Fibroblast of lung (primary cell): ENCODE results near the gene SCN3A. TPM values are rescaled to one million over a fixed set of nuclear protein-coding genes. Genes with fewer than 3 reads are reported as not detected.

Source experiments
- DNase-seq, 2 donors: peaks; one replicate each; pipeline versions ENCODE4 v3.0.0 to v3.0.0-alpha.2; 2010; ENCODE audit warnings: low read depth in 2 of 2
- H2AFZ ChIP-seq: 2 replicates; pipeline ENCODE4 v1.5.1; 2012; ENCODE audit warnings: low read length, control low read depth, inconsistent platforms
- H3K27ac ChIP-seq: 2 replicates; pipeline ENCODE4 v1.5.1; 2011; ENCODE audit warnings: low read length, control low read depth; ENCODE audit not compliant: insufficient read depth
- H3K27me3 ChIP-seq: 2 replicates; pipeline ENCODE4 v1.5.1; 2011; ENCODE audit warnings: mild to moderate bottlenecking, low read length; ENCODE audit not compliant: control insufficient read depth, insufficient read depth
- H3K36me3 ChIP-seq: 2 replicates; pipeline ENCODE4 v1.5.1; 2011; ENCODE audit warnings: low read length; ENCODE audit not compliant: control insufficient read depth, insufficient read depth
- H3K4me1 ChIP-seq: 2 replicates; pipeline ENCODE4 v1.5.1; 2011; ENCODE audit warnings: low read length; ENCODE audit not compliant: control insufficient read depth, insufficient read depth; ENCODE audit errors: extremely low read depth
- H3K4me2 ChIP-seq: 2 replicates; pipeline ENCODE4 v1.5.1; 2011; ENCODE audit warnings: low read length, control low read depth; ENCODE audit not compliant: insufficient read depth; ENCODE audit errors: extremely low read depth
- H3K4me3 ChIP-seq, 4 experiments: fragments of 200-600 bp in 1 of 4; sonication (generic) in 1 of 4; replicated peaks in 1 of 4; 2 replicates each; pipeline ENCODE4 v1.5.1; 2011 to 2016; ENCODE audit warnings: low read length in 4 of 4, low read depth in 3 of 4, mild to moderate bottlenecking in 3 of 4, control low read depth in 2 of 4, inconsistent platforms in 1 of 4, mixed read lengths in 1 of 4; ENCODE audit not compliant: insufficient read depth in 1 of 4; ENCODE audit errors: control extremely low read depth in 1 of 4
- H3K79me2 ChIP-seq: 2 replicates; pipeline ENCODE4 v1.5.1; 2012; ENCODE audit warnings: mild to moderate bottlenecking, low read length, inconsistent platforms; ENCODE audit not compliant: control insufficient read depth, insufficient read depth
- H3K9ac ChIP-seq: 2 replicates; pipeline ENCODE4 v1.5.1; 2011; ENCODE audit warnings: mild to moderate bottlenecking, low read length, control low read depth; ENCODE audit not compliant: insufficient read depth
- H3K9me3 ChIP-seq: 2 replicates; pipeline ENCODE4 v1.5.1; 2012; ENCODE audit warnings: low read depth, low read length; ENCODE audit not compliant: control insufficient read depth, insufficient read depth
- H4K20me1 ChIP-seq: 2 replicates; pipeline ENCODE4 v1.5.1; 2011; ENCODE audit warnings: low read length; ENCODE audit not compliant: control insufficient read depth, insufficient read depth; ENCODE audit errors: extremely low read depth
- EZH2 ChIP-seq: IDR thresholded peaks from 2 replicates; pipeline ENCODE4 v1.5.1; 2012; ENCODE audit warnings: low read length, control low read depth, mild to moderate bottlenecking; ENCODE audit errors: missing control alignments
- polyA plus RNA-seq, 2 donors: library from polyadenylated mRNA; depleted of rRNA in 1 of 2; stranded (reverse) in 1 of 2; unstranded in 1 of 2; fragments of >200 nt; gene quantifications; 2 replicates each; pipeline ENCODE4 v1.2.1, GENCODE V29; 2011 to 2012; ENCODE audit warnings: missing spikeins in 1 of 2
- total RNA-seq: library from RNA; depleted of rRNA; stranded (reverse); fragments of >200 nt; gene quantifications from 2 replicates; pipeline ENCODE4 v1.2.1, GENCODE V29; 2014
- TF ChIP-seq, protein P1 (sequence below), 2 donors: IDR thresholded peaks in 1 of 2; conservative IDR thresholded peaks in 1 of 2; 1 replicate in 1 of 2; 2 replicates in 1 of 2; pipeline ENCODE4 v1.5.1; 2011 to 2012; ENCODE audit warnings: low read length in 2 of 2, control low read depth in 1 of 2, inconsistent platforms in 1 of 2, low read depth in 1 of 2, mild to moderate bottlenecking in 1 of 2

Gene SCN3A
- total and polyA plus RNA-seq, 2 donors (not counting 1 experiment from before 2014, with no cell fraction given) = 0.14 to 0.33 TPM

- H3K27ac ChIP-seq = no peak overlapping the region
- no peaks in the 10 kb centered on the region for H4K20me1 ChIP-seq
- no peaks in the 10 kb centered on the region for H3K27me3 ChIP-seq
- no peaks in the 10 kb centered on the region for H3K4me1 ChIP-seq
- no peaks in the 10 kb centered on the region for H3K79me2 ChIP-seq
- no peaks in the 10 kb centered on the region for H3K36me3 ChIP-seq
- H3K9me3 ChIP-seq = no peaks in the 10 kb centered on the region
- no peak for DNase-seq
- no peak overlapping the region for H3K4me2 ChIP-seq
- H3K4me3 ChIP-seq = no peak overlapping the region
- no peak overlapping the region for H2AFZ ChIP-seq
- no peak overlapping the region for H3K9ac ChIP-seq
- TF ChIP-seq, protein P1, sequence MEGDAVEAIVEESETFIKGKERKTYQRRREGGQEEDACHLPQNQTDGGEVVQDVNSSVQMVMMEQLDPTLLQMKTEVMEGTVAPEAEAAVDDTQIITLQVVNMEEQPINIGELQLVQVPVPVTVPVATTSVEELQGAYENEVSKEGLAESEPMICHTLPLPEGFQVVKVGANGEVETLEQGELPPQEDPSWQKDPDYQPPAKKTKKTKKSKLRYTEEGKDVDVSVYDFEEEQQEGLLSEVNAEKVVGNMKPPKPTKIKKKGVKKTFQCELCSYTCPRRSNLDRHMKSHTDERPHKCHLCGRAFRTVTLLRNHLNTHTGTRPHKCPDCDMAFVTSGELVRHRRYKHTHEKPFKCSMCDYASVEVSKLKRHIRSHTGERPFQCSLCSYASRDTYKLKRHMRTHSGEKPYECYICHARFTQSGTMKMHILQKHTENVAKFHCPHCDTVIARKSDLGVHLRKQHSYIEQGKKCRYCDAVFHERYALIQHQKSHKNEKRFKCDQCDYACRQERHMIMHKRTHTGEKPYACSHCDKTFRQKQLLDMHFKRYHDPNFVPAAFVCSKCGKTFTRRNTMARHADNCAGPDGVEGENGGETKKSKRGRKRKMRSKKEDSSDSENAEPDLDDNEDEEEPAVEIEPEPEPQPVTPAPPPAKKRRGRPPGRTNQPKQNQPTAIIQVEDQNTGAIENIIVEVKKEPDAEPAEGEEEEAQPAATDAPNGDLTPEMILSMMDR (conservative IDR thresholded peaks at IDR 0.05 in 1 of 2, IDR thresholded peaks at IDR 0.05 in 1 of 2; ENCODE audit: low read depth in 1 of 2, low read length in 2 of 2) = no peak
- no peak for TF ChIP-seq EZH2
These were observed 36.1 kb upstream of the SCN3A start for GRCh38 chr2:165239856-165240515.

- DNase-seq = peak; percentile 56 to 67
- H3K27ac ChIP-seq = no peak within 1 kb of the TSS
These were observed 35.4 kb upstream of the SCN3A start, which contains the start of gene SCN2A for GRCh38 chr2:165239230-165239629. Gene SCN2A (plus strand): TSS chr2:165239414. CDS start chr2:165295824, 56,410 bp downstream.

DNA sequence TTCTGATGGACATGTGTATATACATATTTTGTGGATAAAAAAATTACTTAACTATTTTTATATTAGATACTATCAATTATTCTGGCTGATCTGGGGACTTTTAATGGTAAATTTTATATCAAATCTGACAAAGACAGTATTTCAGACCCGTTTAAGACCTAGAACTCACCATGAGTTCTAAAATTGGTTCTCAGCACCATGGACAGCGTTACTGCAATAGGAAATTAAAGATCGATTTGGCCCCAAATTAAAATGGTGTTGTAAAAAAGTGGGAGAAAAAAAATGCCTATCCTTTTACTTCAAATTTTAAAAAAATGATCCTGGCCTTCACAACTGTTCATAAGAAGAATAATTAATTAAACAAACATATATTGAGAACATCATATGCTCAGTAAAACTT, 34.4 kb upstream of the SCN3A start:
- Histone ChIP-seq H3K36me3 (no peaks in the 10 kb centered on the region), H3K9ac (no peak overlapping the region), H3K27ac (no peak overlapping the region), H3K27me3 (no peaks in the 10 kb centered on the region), H4K20me1 (no peaks in the 10 kb centered on the region), H3K4me2 (no peak overlapping the region), H3K4me3 (no peak overlapping the region), H3K4me1 (no peaks in the 10 kb centered on the region), H3K79me2 (no peaks in the 10 kb centered on the region), H2AFZ (no peak overlapping the region), H3K9me3 (no peaks in the 10 kb centered on the region)
- peak; percentile 23 to 36 for DNase-seq
- TF ChIP-seq EZH2 = no peak
- TF ChIP-seq, protein P1 (conservative IDR thresholded peaks at IDR 0.05 in 1 of 2, IDR thresholded peaks at IDR 0.05 in 1 of 2; ENCODE audit: low read depth in 1 of 2, low read length in 2 of 2) = no peak

More at GRCh38 chr2:165239230-165239629, 35.4 kb upstream of the SCN3A start, which contains the start of gene SCN2A:
- Histone ChIP-seq H3K36me3 (no peaks in the 10 kb centered on the region), H3K9ac (no peak within 1 kb of the TSS), H4K20me1 (no peaks in the 10 kb centered on the region), H3K4me1 (no peaks in the 10 kb centered on the region), H3K4me2 (no peak within 1 kb of the TSS), H3K9me3 (no peaks in the 10 kb centered on the region), H3K4me3 (no peak within 1 kb of the TSS), H3K27me3 (no peaks in the 10 kb centered on the region), H3K79me2 (no peaks in the 10 kb centered on the region), H2AFZ (no peak within 1 kb of the TSS)
- TF ChIP-seq EZH2 = no peak
- TF ChIP-seq, protein P1 (conservative IDR thresholded peaks at IDR 0.05 in 1 of 2, IDR thresholded peaks at IDR 0.05 in 1 of 2; ENCODE audit: low read depth in 1 of 2, low read length in 2 of 2) = peak; percentile 55 to 57
